IMR-90 (cell line): Measurements from ENCODE around the gene RGS3. TPM values are rescaled to one million over a fixed set of nuclear protein-coding genes. Genes with fewer than 3 reads are reported as not detected.

ENCODE experiments used
- ATAC-seq: fragments of 200-7000 bp; cut with Tn5 transposase; 2 replicates; pipeline ENCODE4 v1.9.1; 2020; ENCODE audit warnings: low read depth, mild to moderate bottlenecking, moderate library complexity
- BruUV-seq: library from RNA; stranded (reverse); fragments of 400-500 nt; replicated peaks from 2 replicates; lab custom pipeline; 2021; lab: Mats Ljungman, UMichigan
- CTCF ChIA-PET: fragments of 300-600 bp; formaldehyde crosslinking; extraction: SDS; loops from one replicate; lab custom pipeline; 2021; ENCODE audit warnings: antibody characterized with exemption; lab: Yijun Ruan, JAX
- POLR2A ChIA-PET: fragments of 300-600 bp; sonication (Branson Sonifier 250); formaldehyde crosslinking; loops from one replicate; lab custom pipeline; 2022; ENCODE audit warnings: antibody characterized with exemption; ENCODE audit not compliant: unreplicated experiment; lab: Charles Lee
- DNase-seq: peaks from one replicate; pipeline ENCODE4 v3.0.0; 2013
- H2AFZ ChIP-seq: replicated peaks from 2 replicates; pipeline ENCODE3; 2013; ENCODE audit warnings: low read length, mild to moderate bottlenecking; ENCODE audit not compliant: poor library complexity
- H2AK5ac ChIP-seq: 2 replicates; pipeline ENCODE4 v1.6.1; 2013; ENCODE audit warnings: low read depth, low read length, inconsistent platforms
- H2AK9ac ChIP-seq: replicated peaks from 2 replicates; pipeline ENCODE3; 2013; ENCODE audit warnings: mild to moderate bottlenecking, low read depth, low read length, moderate library complexity; ENCODE audit not compliant: poor library complexity
- H2BK120ac ChIP-seq: 2 replicates; pipeline ENCODE4 v1.6.1; 2013; ENCODE audit warnings: low read depth, low read length, inconsistent platforms
- H2BK15ac ChIP-seq: 3 replicates; pipeline ENCODE4 v1.6.1; 2013; ENCODE audit warnings: low read depth, low read length, inconsistent platforms
- H2BK20ac ChIP-seq: 2 replicates; pipeline ENCODE4 v1.6.1; 2013; ENCODE audit warnings: low read depth, mild to moderate bottlenecking, inconsistent platforms, low read length, moderate library complexity
- H2BK5ac ChIP-seq: 2 replicates; pipeline ENCODE4 v1.6.1; 2013; ENCODE audit warnings: mild to moderate bottlenecking, low read depth, low read length, inconsistent platforms; ENCODE audit not compliant: poor library complexity, severe bottlenecking
- H3K14ac ChIP-seq: replicated peaks from 2 replicates; pipeline ENCODE4 v1.6.1; 2013; ENCODE audit warnings: low read depth, low read length, inconsistent platforms
- H3K18ac ChIP-seq: 2 replicates; pipeline ENCODE4 v1.6.1; 2013; ENCODE audit warnings: low read depth, low read length, control low read depth
- H3K23ac ChIP-seq: 2 replicates; pipeline ENCODE4 v1.6.1; 2013; ENCODE audit warnings: low read depth, low read length, inconsistent platforms
- H3K27ac ChIP-seq: 2 replicates; pipeline ENCODE4 v1.5.1; 2013; ENCODE audit warnings: mild to moderate bottlenecking, control low read depth, low read length; ENCODE audit not compliant: insufficient read depth
- H3K27me3 ChIP-seq: 2 replicates; pipeline ENCODE4 v1.6.1; 2013; ENCODE audit warnings: low read length; ENCODE audit not compliant: control insufficient read depth, insufficient read depth
- H3K36me3 ChIP-seq: 2 replicates; pipeline ENCODE4 v1.6.1; 2013; ENCODE audit warnings: low read length, mixed read lengths; ENCODE audit not compliant: control insufficient read depth, insufficient read depth
- H3K4ac ChIP-seq: 2 replicates; pipeline ENCODE4 v1.6.1; 2013; ENCODE audit warnings: low read depth, low read length, inconsistent platforms
- H3K4me1 ChIP-seq: 2 replicates; pipeline ENCODE4 v1.6.1; 2013; ENCODE audit warnings: low read length, mixed read lengths; ENCODE audit not compliant: control insufficient read depth, insufficient read depth
- H3K4me2 ChIP-seq: 2 replicates; pipeline ENCODE4 v1.6.1; 2013; ENCODE audit warnings: low read depth, mild to moderate bottlenecking, control low read depth, low read length, moderate library complexity
- H3K4me3 ChIP-seq: 2 replicates; pipeline ENCODE4 v1.5.1; 2013; ENCODE audit warnings: low read depth, mild to moderate bottlenecking, control low read depth, low read length, moderate library complexity; ENCODE audit not compliant: insufficient read depth
- H3K56ac ChIP-seq: 2 replicates; pipeline ENCODE4 v1.6.1; 2013; ENCODE audit warnings: low read length, inconsistent platforms; ENCODE audit not compliant: insufficient read depth; ENCODE audit errors: extremely low read depth
- H3K79me1 ChIP-seq, 2 experiments: 2 replicates each; pipeline ENCODE4 v1.6.1; 2013; ENCODE audit warnings: low read length in 2 of 2, inconsistent platforms in 1 of 2, low read depth in 1 of 2
- H3K9ac ChIP-seq: 2 replicates; pipeline ENCODE4 v1.6.1; 2013; ENCODE audit warnings: low read depth, low read length, control low read depth
- H3K9me1 ChIP-seq: 2 replicates; pipeline ENCODE4 v1.6.1; 2013; ENCODE audit warnings: low read length, inconsistent platforms; ENCODE audit not compliant: insufficient read depth
- H3K9me3 ChIP-seq: 2 replicates; pipeline ENCODE4 v1.6.1; 2013; ENCODE audit warnings: low read length; ENCODE audit not compliant: control insufficient read depth, insufficient read depth
- H4K20me1 ChIP-seq: 2 replicates; pipeline ENCODE4 v1.6.1; 2013; ENCODE audit warnings: low read length, inconsistent platforms; ENCODE audit not compliant: insufficient read depth
- H4K5ac ChIP-seq: 2 replicates; pipeline ENCODE4 v1.6.1; 2013; ENCODE audit warnings: mild to moderate bottlenecking, low read depth, low read length, control low read depth
- H4K8ac ChIP-seq, 2 experiments: 2 replicates each; pipeline ENCODE4 v1.6.1; 2013; ENCODE audit warnings: low read depth in 2 of 2, low read length in 2 of 2, control low read depth in 1 of 2, inconsistent platforms in 1 of 2
- H4K91ac ChIP-seq: 2 replicates; pipeline ENCODE4 v1.6.1; 2013; ENCODE audit warnings: low read depth, low read length, inconsistent platforms; ENCODE audit not compliant: insufficient read depth
- CEBPB ChIP-seq: IDR thresholded peaks from 2 replicates; pipeline ENCODE4 v1.6.1; 2012; ENCODE audit warnings: low read depth, low read length, improper control_type of control experiment
- CTCF ChIP-seq: conservative IDR thresholded peaks from 2 replicates; pipeline ENCODE4 v1.5.1; 2012; ENCODE audit warnings: mild to moderate bottlenecking, low read depth, low read length, improper control_type of control experiment
- ELK1 ChIP-seq: fragments of 150-350 bp; IDR thresholded peaks from 2 replicates; pipeline ENCODE4 v1.6.1; 2016; ENCODE audit warnings: low read depth, mild to moderate bottlenecking, low read length, moderate library complexity, borderline replicate concordance
- FOS ChIP-seq: fragments of 150-350 bp; IDR thresholded peaks from 2 replicates; pipeline ENCODE4 v1.6.1; 2016; ENCODE audit warnings: low read depth, low read length
- MAFK ChIP-seq: IDR thresholded peaks from 2 replicates; pipeline ENCODE4 v1.6.1; 2012; ENCODE audit warnings: low read depth, low read length, improper control_type of control experiment
- MAZ ChIP-seq: IDR thresholded peaks from 2 replicates; pipeline ENCODE4 v1.6.1; 2012; ENCODE audit warnings: low read depth, mild to moderate bottlenecking, low read length, improper control_type of control experiment, moderate library complexity, borderline replicate concordance
- MXI1 ChIP-seq: IDR thresholded peaks from 2 replicates; pipeline ENCODE4 v1.6.1; 2012; ENCODE audit warnings: low read depth, mild to moderate bottlenecking, low read length, moderate library complexity, borderline replicate concordance
- RFX5 ChIP-seq: IDR thresholded peaks from 2 replicates; pipeline ENCODE4 v1.8.0; 2012; ENCODE audit warnings: low read depth, mild to moderate bottlenecking, low read length, moderate library complexity
- SMC3 ChIP-seq: fragments of 150-350 bp; IDR thresholded peaks from 2 replicates; pipeline ENCODE4 v1.6.1; 2016; ENCODE audit warnings: low read depth, mild to moderate bottlenecking, antibody characterized with exemption, low read length, moderate library complexity
- WGBS, 2 experiments: methylation state at CpG; one replicate each; pipeline versions ENCODE4 v1.1.5 to v1.1.7; 2013; ENCODE audit warnings: missing lambda C conversion rate in 2 of 2; ENCODE audit not compliant: insufficient read length in 1 of 2; ENCODE audit errors: extremely low coverage in 2 of 2; 5-methylcytosine and 5-hydroxymethylcytosine counted together
- dilution Hi-C: fragments of 300-500 bp; cut with HindIII; formaldehyde crosslinking; loops from one replicate; pipeline ENCODE4 v1.14.3; 2018; ENCODE audit warnings: low sequenced_read_pairs; ENCODE audit not compliant: unreplicated experiment
- in situ Hi-C: fragments of 300-500 bp; cut with MboI; formaldehyde crosslinking; loops from 3 replicates; pipeline ENCODE4 v1.14.3; 2019; ENCODE audit warnings: low sequenced_read_pairs, inconsistent platforms, mixed read lengths
- intact Hi-C: fragments of 100-400 bp; cut with micrococcal nuclease; formaldehyde crosslinking; loops from 2 replicates; pipeline ENCODE4 v1.10.0; 2022
- polyA plus RNA-seq, 3 experiments: library from polyadenylated mRNA; depleted of rRNA; stranded (reverse); fragments of >200 nt; gene quantifications; 2 replicates each; pipeline ENCODE4 v1.2.3, GENCODE V29; 2012; ENCODE audit warnings: low replicate concordance in 1 of 3
- total RNA-seq: library from RNA; depleted of rRNA; stranded (reverse); fragments of >200 nt; gene quantifications from 2 replicates; pipeline ENCODE4 v1.2.3, GENCODE V29; 2012
- TF ChIP-seq, protein P1 (sequence below): fragments of 150-350 bp; IDR thresholded peaks from 2 replicates; pipeline ENCODE4 v1.6.1; 2017; ENCODE audit warnings: mild to moderate bottlenecking, antibody characterized with exemption, low read length, low read depth

RGS3 gene
- total and polyA plus RNA-seq, 2 of the 4 experiments (the other 2 are of a cell fraction) = 51.8 to 65.6 TPM

- no peak overlapping the region for H2AK9ac ChIP-seq
- H3K9me3 ChIP-seq = no peaks in the 10 kb centered on the region
- dilution Hi-C loops = no loop called here
- TF ChIP-seq RFX5 = no peak
- no peak for TF ChIP-seq FOS
- no peak for TF ChIP-seq MXI1
- no peak for TF ChIP-seq SMC3
- TF ChIP-seq MAFK = no peak
- no peak for TF ChIP-seq CEBPB
- no peak for TF ChIP-seq ELK1
- TF ChIP-seq, protein P1, sequence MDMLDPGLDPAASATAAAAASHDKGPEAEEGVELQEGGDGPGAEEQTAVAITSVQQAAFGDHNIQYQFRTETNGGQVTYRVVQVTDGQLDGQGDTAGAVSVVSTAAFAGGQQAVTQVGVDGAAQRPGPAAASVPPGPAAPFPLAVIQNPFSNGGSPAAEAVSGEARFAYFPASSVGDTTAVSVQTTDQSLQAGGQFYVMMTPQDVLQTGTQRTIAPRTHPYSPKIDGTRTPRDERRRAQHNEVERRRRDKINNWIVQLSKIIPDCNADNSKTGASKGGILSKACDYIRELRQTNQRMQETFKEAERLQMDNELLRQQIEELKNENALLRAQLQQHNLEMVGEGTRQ = no peak
- no peak for TF ChIP-seq MAZ
- TF ChIP-seq CTCF = no peak
- no peak overlapping the region for H3K56ac ChIP-seq
- no peaks in the 10 kb centered on the region for H3K79me1 ChIP-seq
- no peak for DNase-seq
- H2BK20ac ChIP-seq = no peak overlapping the region
- H2BK120ac ChIP-seq = no peak overlapping the region
- no peaks in the 10 kb centered on the region for H3K27me3 ChIP-seq
- H3K9me1 ChIP-seq = peaks cover 17% of the 10 kb centered on the region
- 0 out of 2 replicates have a peak overlapping the region, but pooled peaks have one; percentile 39 for H3K14ac ChIP-seq
- H2BK15ac ChIP-seq = no peak overlapping the region
- no peak overlapping the region for H4K5ac ChIP-seq
- no peak overlapping the region for H2AFZ ChIP-seq
- no peak overlapping the region for H3K4me2 ChIP-seq
- no CpG with 5 or more reads among the region's 7 CpGs for WGBS, 2 experiments
- CTCF ChIA-PET = interaction anchor here (1.1 to 1.5 kb wide), 2 partner anchors 17 to 19 kb away, joined by 3 read pairs; no protein-coding TSS in a partner anchor
- H4K20me1 ChIP-seq = no peaks in the 10 kb centered on the region
- H3K36me3 ChIP-seq = no peaks in the 10 kb centered on the region
- H3K27ac ChIP-seq = no peak overlapping the region
- no peak overlapping the region for H2BK5ac ChIP-seq
- H3K23ac ChIP-seq = no peak overlapping the region
- no peak overlapping the region for H3K4ac ChIP-seq
- H3K9ac ChIP-seq = no peak overlapping the region
- H2AK5ac ChIP-seq = peak overlapping the region; percentile 59
- POLR2A ChIA-PET = interaction anchor here (0.6 kb wide), 1 partner anchor 37 kb away, joined by 4 read pairs; no protein-coding TSS in a partner anchor
- H3K4me1 ChIP-seq = peaks cover 24% of the 10 kb centered on the region
- BruUV-seq = no TSS peak
- no peak overlapping the region for H4K8ac ChIP-seq
- ATAC-seq = no peak
- no peak overlapping the region for H3K4me3 ChIP-seq
- H4K91ac ChIP-seq = no peak overlapping the region
- no peak overlapping the region for H3K18ac ChIP-seq
- intact Hi-C loops = no loop called here
- in situ Hi-C loops = no loop called here
Measured at GRCh38 chr9:113638490-113638889, 175.0 kb downstream of the RGS3 start.
